GM21723 (cell line): ENCODE measurements around the gene AGBL1.

Experiments used
- ATAC-seq: cut with Tn5 transposase; IDR thresholded peaks from one replicate; pipeline ENCODE4 v1.9.1; 2021; ENCODE audit warnings: mild to moderate bottlenecking, moderate library complexity; ENCODE audit not compliant: unreplicated experiment

AGBL1 gene

GRCh38 chr15:86903642-86904421 lies 824.2 kb downstream of the AGBL1 start:
- no peak for ATAC-seq

- no peak for ATAC-seq
Measured at GRCh38 chr15:86905625-86906256, 826.1 kb downstream of the AGBL1 start.

GRCh38 chr15:86906376-86906775 lies 826.7 kb downstream of the AGBL1 start:
- no peak for ATAC-seq

GRCh38 chr15:86911022-86911421 lies 831.4 kb downstream of the AGBL1 start:
- ATAC-seq, result no peak

- ATAC-seq, result no peak
Measured at GRCh38 chr15:86912661-86913060, 833.0 kb downstream of the AGBL1 start.

GRCh38 chr15:86915811-86916331 lies 836.2 kb downstream of the AGBL1 start:
- no peak for ATAC-seq

- ATAC-seq, result no peak
Measured at GRCh38 chr15:86916671-86917360, 837.1 kb downstream of the AGBL1 start.

- ATAC-seq, result no peak
Measured at GRCh38 chr15:86917361-86917671, 837.6 kb downstream of the AGBL1 start.

GRCh38 chr15:86919581-86919980 lies 839.9 kb downstream of the AGBL1 start:
- no peak for ATAC-seq

GRCh38 chr15:86929461-86929860 lies 849.8 kb downstream of the AGBL1 start:
- ATAC-seq, result no peak

- ATAC-seq, result no peak
Measured at GRCh38 chr15:86932456-86932855, 852.8 kb downstream of the AGBL1 start.

GRCh38 chr15:86935841-86936240 lies 856.2 kb downstream of the AGBL1 start:
- no peak for ATAC-seq

- ATAC-seq, result no peak
Measured at GRCh38 chr15:86942285-86942684, 862.6 kb downstream of the AGBL1 start.

- no peak for ATAC-seq
Measured at GRCh38 chr15:86948719-86949118, 869.0 kb downstream of the AGBL1 start.

GRCh38 chr15:86959254-86959653 lies 879.6 kb downstream of the AGBL1 start:
- ATAC-seq, result no peak

GRCh38 chr15:86961669-86962068 lies 882.0 kb downstream of the AGBL1 start:
- ATAC-seq, result no peak

- no peak for ATAC-seq
Measured at GRCh38 chr15:86964271-86964670, 884.6 kb downstream of the AGBL1 start.

- no peak for ATAC-seq
Measured at GRCh38 chr15:86968244-86968643, 888.6 kb downstream of the AGBL1 start.

GRCh38 chr15:86969364-86969763 lies 889.7 kb downstream of the AGBL1 start:
- no peak for ATAC-seq

GRCh38 chr15:86973284-86973844 lies 893.7 kb downstream of the AGBL1 start:
- ATAC-seq, result no peak

GRCh38 chr15:86988033-86988432 lies 908.4 kb downstream of the AGBL1 start:
- no peak for ATAC-seq

GRCh38 chr15:87021751-87022150 lies 942.1 kb downstream of the AGBL1 start:
- no peak for ATAC-seq
